NCI-H2227 treated with DMSO at 0.1 percent for 48 hours (cell line): ENCODE data around the gene SGK1.
"Not testable (repeated sequence)": the region's sequence is repeated elsewhere in the genome, so short reads cannot be mapped to it uniquely, and the experiment has no call there.

Experiments
- DNase-seq: peaks from one replicate; lab custom pipeline; 2025; lab: John Stamatoyannopoulos, UW

SGK1 gene

DNA sequence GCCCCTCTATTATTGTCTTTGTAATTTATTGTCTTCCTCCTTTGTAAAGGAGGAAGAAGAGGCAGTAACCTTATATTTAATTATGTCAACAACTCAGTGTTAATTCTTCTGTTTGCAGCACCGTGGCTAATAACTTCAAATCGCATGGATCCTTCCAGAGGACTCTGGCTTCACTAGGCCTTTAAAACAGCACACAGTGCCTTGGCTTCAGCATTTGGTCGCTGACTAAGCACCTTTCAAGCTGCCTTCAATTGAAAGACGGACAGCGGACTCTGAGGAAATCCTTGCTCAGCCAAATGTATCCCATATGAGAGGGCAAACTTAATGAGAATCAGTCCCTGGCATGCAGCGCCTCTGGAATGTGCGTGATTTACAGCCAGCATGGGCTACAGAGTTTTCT, 64.2 kb downstream of the SGK1 start:
- DNase-seq, result no peak

DNA sequence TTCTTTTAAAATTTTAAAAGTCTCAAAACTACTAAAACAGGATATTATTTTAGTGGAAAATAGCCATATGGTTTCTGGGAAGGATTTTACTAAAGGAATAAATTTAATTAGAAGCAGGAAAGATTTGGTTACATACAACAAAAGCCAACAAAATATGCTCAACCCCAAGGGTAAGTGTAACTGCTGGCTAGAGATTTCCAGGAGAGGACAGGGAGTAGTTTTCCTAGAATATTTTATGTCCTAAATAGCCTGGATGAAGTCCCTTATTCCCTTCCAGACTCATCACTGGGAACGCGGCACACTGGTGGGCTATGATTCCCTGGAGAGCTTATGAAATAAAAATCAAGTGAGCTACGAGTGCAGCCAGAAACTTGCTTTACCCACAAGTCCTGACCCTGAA, 66.6 kb downstream of the SGK1 start:
- no peak for DNase-seq

DNA sequence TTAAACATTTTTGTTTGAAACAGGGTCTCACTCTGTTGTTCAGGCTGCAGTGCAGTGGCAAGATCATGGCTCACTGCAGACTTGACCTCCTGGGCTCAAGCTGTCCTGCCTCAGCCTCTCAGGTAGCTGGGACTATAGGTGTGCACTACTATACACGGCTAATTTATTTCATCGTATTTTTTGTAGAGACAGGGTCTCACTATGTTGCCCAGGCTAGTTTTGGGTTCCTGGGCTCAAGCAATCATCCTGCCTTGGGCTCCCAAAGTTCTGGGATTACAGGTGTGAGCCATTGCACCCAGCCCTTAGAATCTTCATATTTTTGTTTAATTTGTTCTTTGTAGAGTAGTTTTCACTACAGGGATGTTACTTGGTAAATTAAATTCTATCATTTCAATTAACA, 67.1 kb downstream of the SGK1 start:
- no peak for DNase-seq

DNA sequence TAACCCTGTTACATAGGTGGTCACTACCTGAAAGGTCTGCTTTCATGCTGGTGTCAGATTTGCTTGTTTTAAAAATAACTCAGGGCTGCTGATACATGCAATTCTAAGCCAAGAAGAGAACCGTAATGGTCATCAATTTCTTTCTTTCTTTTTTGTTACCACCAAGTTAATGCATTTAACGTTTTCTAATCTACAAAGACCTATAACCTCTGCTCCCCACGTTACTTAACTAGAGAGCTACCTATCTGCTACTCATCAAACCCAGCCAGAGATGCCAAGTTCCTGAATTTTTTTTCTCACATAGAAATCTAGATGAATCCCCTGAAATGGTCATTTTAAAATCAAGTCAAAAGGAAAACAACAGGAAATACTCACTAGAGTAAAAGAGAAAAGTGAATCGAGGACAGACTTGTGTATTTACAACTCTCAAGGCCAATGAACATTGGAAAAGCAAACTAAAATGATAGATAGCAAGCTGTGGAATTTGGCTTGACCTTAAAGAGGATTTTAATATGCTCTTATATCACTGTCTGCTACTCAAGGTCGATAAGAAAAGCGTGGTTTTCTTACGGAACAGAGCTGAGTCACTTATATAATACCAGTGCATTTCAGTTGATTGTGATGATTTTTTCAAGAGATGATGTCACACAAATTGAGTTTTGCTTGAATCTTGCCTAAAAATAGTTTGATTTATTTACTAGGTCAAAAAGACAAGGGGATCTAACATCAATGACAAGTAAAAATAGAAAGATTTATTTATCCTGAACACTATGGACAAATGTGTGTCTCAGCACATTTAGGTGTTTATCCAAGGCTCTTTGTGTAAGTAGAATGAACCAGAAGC, 67.9 kb downstream of the SGK1 start:
- no peak for DNase-seq

DNA sequence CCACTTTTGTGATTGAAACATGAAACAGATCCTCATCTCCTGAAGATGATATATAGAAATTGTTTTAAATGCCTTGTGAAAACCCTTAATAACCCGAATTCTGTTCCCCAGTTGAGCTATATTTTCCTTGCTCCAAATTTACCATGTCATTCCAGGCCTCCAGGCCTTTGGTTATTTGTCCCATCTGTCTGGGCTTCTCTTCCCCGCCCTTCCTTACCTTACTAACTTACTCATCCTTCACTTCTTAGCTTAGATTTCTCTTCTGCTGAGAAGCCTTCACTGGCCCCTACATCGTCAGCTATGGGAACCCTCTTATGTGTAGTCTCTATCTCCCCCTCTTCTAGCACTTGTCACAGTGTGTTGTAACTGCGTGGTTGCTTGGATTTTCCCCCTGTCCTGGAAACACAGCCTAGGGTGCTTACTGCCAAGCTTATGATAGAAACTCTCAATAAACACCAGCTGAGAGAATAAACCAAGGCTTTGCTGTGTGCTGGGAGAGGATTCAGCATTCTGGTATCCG, 68.6 kb downstream of the SGK1 start:
- DNase-seq, result no peak

DNA sequence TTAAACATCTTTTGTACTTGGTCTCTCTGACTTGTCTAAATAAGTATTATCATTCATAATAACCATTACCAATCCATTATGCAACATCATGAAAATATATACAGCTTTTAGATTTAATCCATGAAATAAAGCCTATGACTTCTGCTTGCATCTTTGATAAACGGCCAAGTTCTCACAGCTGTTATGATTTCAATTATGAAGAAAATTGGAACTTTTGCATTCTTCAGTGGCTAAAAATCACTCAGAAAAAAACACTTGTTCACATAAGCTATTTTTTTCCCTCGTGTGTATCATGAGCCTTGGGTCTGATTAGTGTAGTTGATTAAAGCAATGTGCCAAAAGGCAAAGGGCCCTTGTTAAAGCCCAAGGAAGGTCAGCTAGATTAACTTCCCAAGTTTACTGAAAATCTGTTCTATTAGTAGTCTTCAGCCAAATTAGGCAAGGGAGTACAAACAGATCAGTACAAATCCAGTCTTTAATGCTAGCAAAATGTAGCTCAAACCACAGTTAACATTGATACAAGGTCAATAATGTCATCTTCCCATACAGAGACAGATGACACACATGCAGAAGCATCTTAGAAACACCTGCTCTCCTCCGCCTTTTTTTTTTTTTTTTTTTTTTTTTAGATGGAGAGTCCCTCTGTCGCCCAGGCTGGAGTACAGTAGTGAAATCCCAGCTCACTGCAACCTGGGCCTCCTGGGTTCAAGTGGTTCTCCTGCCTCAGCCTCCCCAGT, 69.9 kb downstream of the SGK1 start:
- DNase-seq, result no peak

DNA sequence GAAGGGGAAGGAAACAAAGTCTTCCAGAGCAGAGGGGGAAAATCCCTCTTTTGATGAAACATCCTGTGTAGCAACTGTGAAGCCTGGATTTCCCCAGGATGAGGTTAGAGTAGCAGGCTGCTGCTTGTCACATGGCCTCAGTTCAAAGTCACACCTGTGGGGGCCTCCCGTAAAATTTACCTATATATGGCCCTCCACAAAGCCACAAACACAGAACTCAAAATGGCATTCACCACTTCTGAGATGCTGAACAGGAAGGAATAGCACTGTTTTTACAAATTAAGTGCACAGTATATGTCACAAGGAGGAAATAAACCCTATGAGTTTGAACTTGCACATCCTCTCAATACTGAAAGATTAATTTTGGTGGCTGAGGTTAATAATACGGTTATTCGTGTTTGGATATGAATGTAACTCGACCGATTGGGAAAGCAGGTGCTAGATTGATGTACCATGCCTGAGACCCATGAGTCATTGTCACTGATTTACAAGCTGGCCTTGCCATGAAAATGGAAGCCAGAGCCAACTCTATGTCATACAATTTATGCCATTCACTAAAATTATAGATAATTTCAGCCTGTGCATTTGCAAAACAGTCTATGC, 70.6 kb downstream of the SGK1 start:
- no peak for DNase-seq

DNA sequence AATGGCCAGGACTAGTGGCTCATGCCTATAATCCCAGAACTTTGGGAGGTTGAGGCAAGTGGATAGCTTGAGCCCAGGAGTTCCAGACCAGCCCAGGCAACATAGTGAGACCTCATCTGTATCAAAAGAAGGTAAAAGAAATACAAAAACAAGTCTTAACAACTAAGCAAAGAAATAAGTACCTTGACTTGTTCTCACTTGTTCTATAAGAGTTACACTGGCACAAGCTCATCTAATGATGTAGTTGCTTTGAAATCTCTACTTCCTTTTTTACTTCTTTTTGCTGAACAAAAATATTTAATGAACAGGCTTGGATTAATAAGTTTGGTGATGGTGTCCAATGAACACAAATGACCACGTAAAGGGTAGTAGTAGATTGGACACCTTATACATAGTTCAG, 72.2 kb downstream of the SGK1 start:
- DNase-seq, result no peak

DNA sequence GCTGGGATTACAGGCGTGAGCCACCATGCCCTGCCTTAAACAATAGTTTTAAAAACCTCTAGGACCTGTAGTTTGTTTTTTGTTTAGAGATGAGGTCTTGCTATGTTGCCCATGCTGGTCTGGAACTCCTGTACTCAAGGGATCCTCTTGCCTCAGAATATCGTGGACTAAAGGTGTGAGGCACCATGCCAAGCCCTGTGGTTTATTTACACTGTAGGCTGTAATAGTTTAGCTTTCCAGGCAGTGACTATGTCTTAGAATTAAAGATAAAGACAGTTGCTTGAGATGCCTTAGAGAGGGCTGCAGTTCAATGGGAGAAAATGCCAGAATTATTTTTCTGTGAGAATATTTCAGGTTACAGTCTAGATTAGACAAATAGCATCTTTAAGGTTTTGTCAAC, 72.9 kb downstream of the SGK1 start:
- DNase-seq, result no peak

DNA sequence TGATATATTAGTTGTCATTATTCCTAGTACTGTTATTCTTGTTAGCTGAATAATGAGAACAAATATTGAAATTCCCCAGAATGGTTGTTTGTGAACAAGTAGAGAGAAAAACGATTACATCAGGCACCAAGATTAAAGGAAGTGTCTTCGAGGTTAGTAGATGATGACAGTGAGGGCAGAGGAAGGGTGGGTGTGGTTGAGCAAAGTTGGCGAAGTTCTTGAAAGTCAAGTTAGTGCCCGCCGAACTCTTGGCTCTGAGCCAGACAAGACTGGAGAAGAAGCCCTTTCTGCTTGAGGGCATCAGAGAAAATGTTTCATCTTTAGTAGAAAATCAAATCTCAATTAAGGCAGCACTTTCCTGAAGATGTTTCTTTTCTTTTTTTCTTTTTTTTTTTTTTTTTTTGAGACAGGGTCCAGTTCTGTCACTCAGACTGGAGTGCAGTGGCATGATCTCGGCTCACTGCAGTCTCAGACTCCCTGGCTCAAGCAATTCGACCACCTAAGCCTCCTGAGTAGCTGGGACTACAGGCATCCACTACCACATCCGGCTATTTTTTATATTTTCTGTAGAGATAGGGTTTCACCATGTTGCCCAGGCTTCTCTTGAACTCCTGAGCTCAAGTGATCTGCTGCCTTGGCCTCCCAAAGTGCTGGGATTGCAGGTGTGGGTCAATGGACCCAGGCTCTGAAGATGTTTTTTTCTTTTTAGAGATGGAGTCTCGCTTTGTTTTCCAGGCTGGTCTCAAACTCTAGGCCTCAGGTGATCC, 77.1 kb downstream of the SGK1 start:
- DNase-seq, result no peak

DNA sequence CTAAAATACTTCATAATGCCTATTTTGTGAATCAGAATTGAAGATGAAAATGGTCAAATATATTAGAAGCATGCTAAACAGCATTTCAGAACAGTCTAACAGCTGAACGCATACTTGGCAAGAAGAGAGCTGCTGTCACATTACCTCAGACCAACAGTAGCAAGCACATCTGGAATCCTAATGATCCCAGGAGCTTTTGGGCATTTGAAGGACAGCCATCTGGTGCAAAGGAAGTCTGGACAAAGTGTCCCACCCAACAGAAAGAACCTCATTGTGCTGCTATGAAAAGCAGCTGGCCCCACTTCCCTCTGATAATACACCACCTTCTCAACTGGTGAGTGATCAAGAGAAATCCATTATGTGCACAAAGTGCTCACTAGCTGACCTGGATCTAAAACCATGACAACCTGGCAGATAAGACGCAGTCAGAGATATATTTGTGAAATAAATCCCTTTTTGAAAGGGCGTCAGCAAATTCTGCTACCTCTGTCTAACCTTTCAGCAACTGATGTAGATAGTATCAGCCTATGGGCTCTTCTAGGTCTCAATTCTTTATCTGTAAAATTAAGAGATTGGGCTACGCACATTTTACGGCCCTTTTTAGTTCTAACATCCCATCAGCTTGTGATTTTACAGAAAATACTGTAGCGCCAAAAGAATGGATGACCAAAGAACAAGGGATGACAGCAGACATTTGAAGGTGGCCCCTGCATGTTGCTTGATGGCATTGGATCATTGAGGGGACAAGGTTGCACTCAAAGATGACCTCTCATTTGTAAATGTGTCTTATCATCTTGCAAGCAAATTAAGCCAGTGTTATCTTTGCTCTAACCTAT, 78.7 kb downstream of the SGK1 start:
- DNase-seq, result no peak

DNA sequence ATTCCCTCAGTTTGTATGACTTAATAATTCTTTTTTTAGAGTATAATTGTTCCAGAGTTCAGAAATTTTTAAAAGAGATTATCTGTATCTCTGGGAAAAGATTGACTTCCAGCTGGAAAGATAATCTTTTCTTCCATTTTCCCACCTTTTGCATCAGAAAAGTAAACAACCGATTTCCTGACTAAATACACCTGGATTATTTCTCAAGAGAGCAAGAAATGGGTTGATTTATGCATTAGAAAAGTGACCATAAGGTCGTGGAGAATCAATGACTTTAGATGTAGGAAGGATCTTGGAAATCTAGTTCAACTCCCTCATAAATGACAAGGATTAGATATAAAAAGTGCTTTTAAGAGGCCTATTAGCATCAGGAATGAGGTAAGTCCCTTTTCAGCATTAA, 79.9 kb downstream of the SGK1 start:
- no peak for DNase-seq

DNA sequence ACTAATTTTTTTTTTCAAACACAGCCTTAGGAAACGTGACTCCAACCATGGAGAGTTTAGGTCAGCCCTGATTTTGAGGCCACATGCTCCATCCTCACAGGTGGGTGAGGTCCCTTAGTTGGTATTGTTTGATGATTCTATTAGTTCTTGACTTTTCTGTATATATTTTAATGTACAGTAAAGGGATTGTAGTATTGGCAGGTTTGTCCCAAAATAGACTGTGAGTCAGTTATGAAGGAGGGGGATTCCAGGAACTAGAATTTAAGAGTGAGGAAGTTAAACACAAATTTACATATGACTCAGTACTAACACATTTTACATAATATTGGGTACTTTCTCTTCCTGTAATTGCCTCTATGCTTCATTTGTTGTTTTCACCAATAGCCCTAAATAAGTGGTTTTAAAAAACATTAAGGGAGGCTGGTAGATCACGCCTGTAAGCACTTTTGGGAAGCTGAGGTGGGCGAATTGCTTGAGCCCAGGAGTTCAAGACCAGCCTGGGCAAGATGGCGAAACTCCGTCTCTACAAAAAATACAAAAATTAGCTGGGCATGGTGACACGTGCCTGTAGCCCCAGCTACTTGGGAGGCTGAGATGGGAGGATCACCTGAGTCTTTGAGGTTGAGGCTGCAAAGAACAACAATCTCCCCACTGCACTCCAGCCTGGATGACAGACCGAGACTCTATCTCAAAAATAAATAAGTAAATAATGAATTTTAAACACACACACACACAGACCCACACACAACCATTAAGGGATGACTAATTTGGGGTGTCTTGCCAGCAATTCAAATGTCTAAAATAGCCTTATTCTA, 81.8 kb downstream of the SGK1 start:
- no peak for DNase-seq

DNA sequence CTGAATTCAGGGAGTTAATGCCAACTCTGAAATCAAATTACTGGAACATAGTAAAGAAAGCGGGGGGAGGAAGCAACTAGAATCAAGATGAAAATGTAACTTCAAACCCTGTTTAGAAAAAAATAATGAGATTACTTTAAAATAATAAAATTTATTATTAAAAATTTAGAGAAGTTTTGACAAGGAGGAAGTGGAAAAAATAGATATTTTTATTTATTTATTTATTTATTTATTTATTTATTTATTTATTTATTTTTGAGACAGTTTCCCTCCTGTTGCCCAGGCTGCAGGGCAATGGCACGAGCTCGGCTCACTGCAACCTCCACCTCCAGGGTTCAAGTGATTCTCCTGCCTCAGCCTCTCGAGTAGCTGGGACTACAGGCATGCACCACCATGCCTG, 82.6 kb downstream of the SGK1 start:
- not testable (repeated sequence) for DNase-seq

DNA sequence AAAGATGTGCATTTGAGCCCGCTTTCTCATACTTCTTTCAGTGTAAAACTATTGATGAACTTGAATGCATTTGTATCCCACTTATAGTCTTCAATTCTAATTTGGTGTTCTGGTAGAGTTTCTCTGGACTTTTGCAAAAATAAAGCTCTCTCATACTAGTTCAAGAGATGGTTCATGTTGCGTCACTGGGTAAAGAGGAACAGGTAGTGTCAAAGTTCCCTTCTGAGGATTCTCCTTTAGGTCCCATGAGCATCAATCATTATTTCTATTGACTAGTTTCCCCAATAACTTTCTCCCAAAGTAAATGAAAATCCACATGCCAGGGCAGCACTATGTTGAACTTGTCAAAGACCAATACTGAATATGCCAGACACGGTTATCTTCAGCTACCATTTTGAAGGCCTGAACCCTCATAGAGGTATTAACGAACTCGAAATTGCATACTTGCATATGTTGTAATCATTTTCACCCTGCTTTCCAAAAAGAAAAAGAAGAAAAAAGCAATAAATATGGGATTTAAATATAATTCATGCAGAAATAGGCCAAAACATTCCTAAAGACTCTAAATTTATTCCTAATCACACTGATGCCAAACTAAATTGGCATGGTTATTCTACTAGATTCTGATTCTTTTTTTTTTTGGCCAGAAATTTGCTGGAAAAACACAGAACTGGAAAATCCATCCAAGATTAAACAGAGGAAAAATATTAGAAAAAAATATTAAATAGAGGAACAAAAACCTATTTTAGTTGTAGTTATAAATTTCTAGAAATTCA, 84.5 kb downstream of the SGK1 start:
- no peak for DNase-seq

DNA sequence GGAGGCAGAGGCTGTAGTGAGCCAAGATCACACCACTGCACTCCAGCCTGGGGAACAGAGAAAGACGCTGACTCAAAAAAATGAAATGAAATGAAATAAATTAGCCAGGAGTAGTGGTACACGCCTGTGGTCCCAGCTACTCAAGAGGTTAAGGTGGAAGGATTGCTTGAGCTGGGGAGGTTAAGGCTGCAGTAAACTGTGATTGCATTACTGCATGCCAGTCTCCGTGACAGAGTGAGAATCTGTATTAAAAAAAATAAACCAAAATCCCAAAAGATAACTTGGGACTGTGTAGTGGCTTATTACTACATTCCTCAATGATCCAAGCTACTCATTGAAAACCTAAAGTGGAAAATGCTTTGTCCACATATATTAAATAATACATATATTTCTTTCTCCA, 87.0 kb downstream of the SGK1 start:
- DNase-seq, result no peak

DNA sequence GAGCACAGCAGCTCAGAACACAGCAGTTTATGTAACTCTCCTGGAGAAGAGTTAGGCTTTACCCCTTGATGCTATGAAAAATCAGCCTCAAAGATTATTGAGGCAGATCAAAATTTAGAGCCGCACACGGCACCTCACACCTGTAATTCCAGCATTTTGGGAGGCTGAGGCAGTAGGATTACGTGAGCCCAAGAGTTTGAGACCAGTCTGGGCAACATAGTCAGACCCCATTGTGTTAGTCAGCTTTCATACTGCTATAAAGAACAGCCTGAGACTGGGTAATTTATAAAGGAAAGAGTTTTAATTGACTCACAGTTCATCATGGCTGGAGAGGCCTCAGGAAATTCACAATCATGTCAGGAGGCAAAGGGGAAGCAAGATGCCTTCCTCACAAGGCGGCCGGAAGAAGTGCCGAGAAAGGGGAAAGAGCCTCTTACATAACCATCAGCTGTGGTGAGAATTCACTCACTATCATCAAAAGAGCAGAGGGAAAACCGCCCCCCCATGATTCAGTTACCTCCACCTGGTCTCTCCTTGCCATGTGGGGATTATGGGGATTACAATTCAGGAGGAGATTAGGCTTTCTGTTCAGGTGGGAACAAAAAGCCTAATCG, 87.7 kb downstream of the SGK1 start:
- DNase-seq, result no peak

DNA sequence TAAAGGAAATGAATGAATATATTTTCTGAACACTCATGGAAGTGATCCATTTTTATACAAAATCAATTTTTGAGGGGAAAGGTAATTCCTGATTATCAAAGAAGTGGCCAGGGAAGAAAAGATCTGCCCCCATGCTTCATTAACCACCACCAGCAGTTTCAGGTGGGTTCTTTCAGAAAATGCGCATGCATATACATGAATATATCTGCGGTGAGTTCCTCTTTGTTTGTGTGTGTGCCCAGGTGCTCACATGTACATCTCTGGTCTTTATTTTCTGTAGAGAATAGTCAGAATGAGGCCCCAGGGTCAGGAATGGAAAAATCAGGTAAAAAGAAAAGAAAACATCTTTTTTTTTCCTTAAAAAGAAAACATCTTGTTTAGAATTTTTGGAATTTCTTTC, 88.4 kb downstream of the SGK1 start:
- no peak for DNase-seq

DNA sequence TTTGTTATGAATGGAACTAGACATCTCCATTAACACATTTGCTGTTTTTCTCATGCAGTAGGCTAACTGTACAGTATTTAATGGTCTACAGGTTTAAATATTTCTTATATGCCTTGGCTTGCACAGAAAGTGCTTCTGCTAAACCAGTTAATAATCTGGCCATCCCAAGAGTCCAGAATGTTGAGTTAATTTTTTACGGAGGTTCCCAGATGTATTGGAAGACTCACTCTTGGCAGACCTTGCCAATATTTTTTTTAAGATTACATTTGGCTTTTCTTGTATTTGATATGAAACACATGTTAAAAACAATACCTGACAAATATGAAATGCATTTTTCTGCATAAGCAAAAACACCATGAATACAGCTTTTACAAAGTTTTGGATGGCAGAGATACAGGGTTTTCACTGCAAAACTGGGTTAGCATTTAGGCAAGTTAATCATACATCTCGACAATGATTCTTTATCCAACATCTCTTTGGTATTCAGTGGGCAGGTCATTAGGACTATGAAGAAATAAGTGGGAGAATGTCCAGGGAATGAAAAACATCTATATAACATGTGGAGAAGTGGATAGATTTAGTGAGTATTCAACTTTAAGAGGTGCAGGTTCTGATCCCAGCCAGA, 94.0 kb downstream of the SGK1 start:
- no peak for DNase-seq
